NCI-H82 treated with DMSO at 0.1 percent for 48 hours (cell line): ENCODE data around the gene FSIP1.

Experiments
- DNase-seq: peaks from one replicate; lab custom pipeline; 2025; ENCODE audit not compliant: unreplicated experiment; lab: John Stamatoyannopoulos, UW

Gene FSIP1

GRCh38 chr15:39792844-39793335 lies 10.2 kb upstream of the FSIP1 start:
- no peak for DNase-seq

GRCh38 chr15:39792025-39792843 lies 9.6 kb upstream of the FSIP1 start:
- no peak for DNase-seq

GRCh38 chr15:39789736-39790135 lies 7.1 kb upstream of the FSIP1 start:
- no peak for DNase-seq

- no peak for DNase-seq
These were observed 6.3 kb upstream of the FSIP1 start for GRCh38 chr15:39788800-39789565.

- no peak for DNase-seq
These were observed 5.5 kb upstream of the FSIP1 start for GRCh38 chr15:39788108-39788507.

GRCh38 chr15:39787479-39787878 lies 4.8 kb upstream of the FSIP1 start:
- DNase-seq: no peak

GRCh38 chr15:39786447-39787056 lies 3.9 kb upstream of the FSIP1 start:
- DNase-seq: peak; percentile 51

GRCh38 chr15:39785841-39786240 lies 3.2 kb upstream of the FSIP1 start:
- DNase-seq: no peak

- no peak for DNase-seq
These were observed 2.5 kb upstream of the FSIP1 start for GRCh38 chr15:39785139-39785538.

- no peak for DNase-seq
These were observed 2.0 kb upstream of the FSIP1 start for GRCh38 chr15:39784638-39785037.

GRCh38 chr15:39784125-39784524 lies 1.5 kb upstream of the FSIP1 start:
- DNase-seq: no peak

- no peak for DNase-seq
These were observed 691 bp upstream of the FSIP1 start for GRCh38 chr15:39783244-39783820.

- DNase-seq: no peak
These were observed 706 bp downstream of the FSIP1 start for GRCh38 chr15:39781967-39782302.

GRCh38 chr15:39781147-39781966 lies 1.3 kb downstream of the FSIP1 start:
- no peak for DNase-seq

GRCh38 chr15:39778021-39778420 lies 4.6 kb downstream of the FSIP1 start:
- no peak for DNase-seq

GRCh38 chr15:39777496-39777895 lies 5.1 kb downstream of the FSIP1 start:
- no peak for DNase-seq

- DNase-seq: no peak
These were observed 6.6 kb downstream of the FSIP1 start for GRCh38 chr15:39776068-39776467.

- DNase-seq: peak; percentile 28
These were observed 7.9 kb downstream of the FSIP1 start for GRCh38 chr15:39774688-39775267.

- peak; percentile 23 for DNase-seq
These were observed 11.6 kb downstream of the FSIP1 start for GRCh38 chr15:39770748-39771689.
